ENCODE measurements around the gene PAQR8.

PAQR8 gene, protein sequence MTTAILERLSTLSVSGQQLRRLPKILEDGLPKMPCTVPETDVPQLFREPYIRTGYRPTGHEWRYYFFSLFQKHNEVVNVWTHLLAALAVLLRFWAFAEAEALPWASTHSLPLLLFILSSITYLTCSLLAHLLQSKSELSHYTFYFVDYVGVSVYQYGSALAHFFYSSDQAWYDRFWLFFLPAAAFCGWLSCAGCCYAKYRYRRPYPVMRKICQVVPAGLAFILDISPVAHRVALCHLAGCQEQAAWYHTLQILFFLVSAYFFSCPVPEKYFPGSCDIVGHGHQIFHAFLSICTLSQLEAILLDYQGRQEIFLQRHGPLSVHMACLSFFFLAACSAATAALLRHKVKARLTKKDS

GRCh38 chr6:52361945-52362442, at the start of gene PAQR8:
PAQR8 (plus strand) TSS chr6:52362151; CDS start chr6:52403214, 41,063 bp downstream.
- peak within 1 kb of the TSS; percentile 74 for H3K4me3 ChIP-seq (ENCODE audit: low read depth, low read length)
- TF ChIP-seq, protein P1, sequence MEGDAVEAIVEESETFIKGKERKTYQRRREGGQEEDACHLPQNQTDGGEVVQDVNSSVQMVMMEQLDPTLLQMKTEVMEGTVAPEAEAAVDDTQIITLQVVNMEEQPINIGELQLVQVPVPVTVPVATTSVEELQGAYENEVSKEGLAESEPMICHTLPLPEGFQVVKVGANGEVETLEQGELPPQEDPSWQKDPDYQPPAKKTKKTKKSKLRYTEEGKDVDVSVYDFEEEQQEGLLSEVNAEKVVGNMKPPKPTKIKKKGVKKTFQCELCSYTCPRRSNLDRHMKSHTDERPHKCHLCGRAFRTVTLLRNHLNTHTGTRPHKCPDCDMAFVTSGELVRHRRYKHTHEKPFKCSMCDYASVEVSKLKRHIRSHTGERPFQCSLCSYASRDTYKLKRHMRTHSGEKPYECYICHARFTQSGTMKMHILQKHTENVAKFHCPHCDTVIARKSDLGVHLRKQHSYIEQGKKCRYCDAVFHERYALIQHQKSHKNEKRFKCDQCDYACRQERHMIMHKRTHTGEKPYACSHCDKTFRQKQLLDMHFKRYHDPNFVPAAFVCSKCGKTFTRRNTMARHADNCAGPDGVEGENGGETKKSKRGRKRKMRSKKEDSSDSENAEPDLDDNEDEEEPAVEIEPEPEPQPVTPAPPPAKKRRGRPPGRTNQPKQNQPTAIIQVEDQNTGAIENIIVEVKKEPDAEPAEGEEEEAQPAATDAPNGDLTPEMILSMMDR (conservative IDR thresholded peaks at IDR 0.05; ENCODE audit: low read depth, low read length), result no peak
- DNase-seq (ENCODE audit: low read depth), result peak; percentile 59

- TF ChIP-seq, protein P1 (conservative IDR thresholded peaks at IDR 0.05; ENCODE audit: low read depth, low read length), result no peak
- DNase-seq (ENCODE audit: low read depth), result no peak
- no peak overlapping the region for H3K4me3 ChIP-seq (ENCODE audit: low read depth, low read length)
Observed at GRCh38 chr6:52312461-52312860, 49.5 kb upstream of the PAQR8 start.

DNA sequence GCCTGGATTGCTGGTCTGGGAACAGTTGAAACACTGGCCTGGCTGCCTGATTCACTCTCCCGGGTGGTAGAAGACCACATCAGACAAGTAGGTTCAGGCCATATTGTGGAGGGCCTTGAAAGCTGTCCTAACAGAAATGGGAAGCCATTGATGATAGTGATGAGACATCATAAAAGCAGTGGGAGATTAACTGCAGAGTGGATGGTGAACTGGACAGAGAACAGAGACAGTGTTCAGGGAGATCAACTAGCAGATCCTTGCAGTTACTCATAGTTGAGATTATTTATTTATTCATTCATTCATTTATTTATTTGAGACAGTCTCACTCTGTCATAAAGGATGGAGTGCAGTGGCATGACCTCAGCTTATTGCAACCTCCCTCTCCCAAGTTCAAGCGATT, 47.2 kb upstream of the PAQR8 start:
- TF ChIP-seq, protein P1 (conservative IDR thresholded peaks at IDR 0.05; ENCODE audit: low read depth, low read length), result no peak
- no peak overlapping the region for H3K4me3 ChIP-seq (ENCODE audit: low read depth, low read length)
- DNase-seq (ENCODE audit: low read depth), result no peak

GRCh38 chr6:52317211-52317610, 44.7 kb upstream of the PAQR8 start:
- DNase-seq (ENCODE audit: low read depth), result no peak
- TF ChIP-seq, protein P1 (conservative IDR thresholded peaks at IDR 0.05; ENCODE audit: low read depth, low read length), result no peak
- no peak overlapping the region for H3K4me3 ChIP-seq (ENCODE audit: low read depth, low read length)

GRCh38 chr6:52317841-52318581, 43.9 kb upstream of the PAQR8 start:
- TF ChIP-seq, protein P1 (conservative IDR thresholded peaks at IDR 0.05; ENCODE audit: low read depth, low read length), result no peak
- no peak overlapping the region for H3K4me3 ChIP-seq (ENCODE audit: low read depth, low read length)
- DNase-seq (ENCODE audit: low read depth), result peak; percentile 75

- TF ChIP-seq, protein P1 (conservative IDR thresholded peaks at IDR 0.05; ENCODE audit: low read depth, low read length), result no peak
- DNase-seq (ENCODE audit: low read depth), result no peak
- H3K4me3 ChIP-seq (ENCODE audit: low read depth, low read length), result no peak overlapping the region
Observed at GRCh38 chr6:52324189-52324588, 37.8 kb upstream of the PAQR8 start.

Data from choroid plexus epithelial cell (primary cell).